Neutrophil (primary cell): Measurements from ENCODE around the gene ZNRF4.

Source experiments
- H3K27ac ChIP-seq: fragments of 200-600 bp; sonication (generic); 2 replicates; pipeline ENCODE4 v1.5.1; 2016; ENCODE audit warnings: mild to moderate bottlenecking, moderate library complexity
- H3K27me3 ChIP-seq: fragments of 200-600 bp; sonication (generic); 2 replicates; pipeline ENCODE4 v1.6.0; 2016; ENCODE audit warnings: mild to moderate bottlenecking
- H3K36me3 ChIP-seq: fragments of 200-600 bp; sonication (generic); 2 replicates; pipeline ENCODE4 v1.5.1; 2017
- H3K4me1 ChIP-seq, 2 experiments: fragments of 200-600 bp in 1 of 2; sonication (generic) in 1 of 2; 1 replicate in 1 of 2; 2 replicates in 1 of 2; pipeline versions ENCODE4 v1.5.1 to v1.6.1; 2013 to 2016; ENCODE audit warnings: low read depth in 1 of 2, low read length in 1 of 2, mild to moderate bottlenecking in 1 of 2, moderate library complexity in 1 of 2; ENCODE audit not compliant: control insufficient read depth in 1 of 2, insufficient read depth in 1 of 2
- H3K4me3 ChIP-seq, 2 experiments: fragments of 200-600 bp in 1 of 2; sonication (generic) in 1 of 2; 1 replicate in 1 of 2; 2 replicates in 1 of 2; pipeline ENCODE4 v1.5.1; 2013 to 2016; ENCODE audit warnings: low read depth in 1 of 2, low read length in 1 of 2, mild to moderate bottlenecking in 1 of 2, moderate library complexity in 1 of 2
- H3K9me3 ChIP-seq: fragments of 200-600 bp; sonication (generic); 2 replicates; pipeline ENCODE4 v1.5.1; 2016
- CTCF ChIP-seq: fragments of 200-600 bp; sonication (generic); IDR thresholded peaks from 2 replicates; pipeline ENCODE4 v1.5.1; 2016; ENCODE audit warnings: antibody characterized with exemption

Gene ZNRF4

GRCh38 chr19:5498830-5499550 is 43.8 kb downstream of the ZNRF4 start:
- H3K4me1 ChIP-seq, result no peaks in the 10 kb centered on the region
- H3K27me3 ChIP-seq, result peaks cover 48% of the 10 kb centered on the region
- no peak overlapping the region for H3K27ac ChIP-seq
- no peak overlapping the region for H3K4me3 ChIP-seq
- TF ChIP-seq CTCF, result no peak
- H3K36me3 ChIP-seq, result no peaks in the 10 kb centered on the region
- no peaks in the 10 kb centered on the region for H3K9me3 ChIP-seq

- no peak overlapping the region for H3K4me3 ChIP-seq
- H3K36me3 ChIP-seq, result no peaks in the 10 kb centered on the region
- no peak for TF ChIP-seq CTCF
- peaks cover 21% of the 10 kb centered on the region for H3K27me3 ChIP-seq
- H3K4me1 ChIP-seq, result no peaks in the 10 kb centered on the region
- H3K9me3 ChIP-seq, result no peaks in the 10 kb centered on the region
- H3K27ac ChIP-seq, result no peak overlapping the region
Measured at GRCh38 chr19:5501907-5502306, 46.7 kb downstream of the ZNRF4 start.

- Histone ChIP-seq H3K9me3 (no peaks in the 10 kb centered on the region), H3K36me3 (no peaks in the 10 kb centered on the region), H3K4me1 (no peaks in the 10 kb centered on the region), H3K4me3 (no peak overlapping the region), H3K27me3 (peaks cover 16% of the 10 kb centered on the region), H3K27ac (no peak overlapping the region)
- no peak for TF ChIP-seq CTCF
Measured at GRCh38 chr19:5503598-5503997, 48.4 kb downstream of the ZNRF4 start.

- H3K36me3 ChIP-seq, result no peaks in the 10 kb centered on the region
- no peaks in the 10 kb centered on the region for H3K9me3 ChIP-seq
- no peaks in the 10 kb centered on the region for H3K4me1 ChIP-seq
- H3K27ac ChIP-seq, result no peak overlapping the region
- H3K27me3 ChIP-seq, result peaks cover 12% of the 10 kb centered on the region
- no peak for TF ChIP-seq CTCF
- H3K4me3 ChIP-seq, result no peak overlapping the region
Measured at GRCh38 chr19:5504114-5504513, 48.9 kb downstream of the ZNRF4 start.
